Panc1 (cell line): Measurements from ENCODE around the gene LAMB1. TPM values are rescaled to one million over a fixed set of nuclear protein-coding genes. Genes with fewer than 3 reads are reported as not detected.
A peak's percentile ranks its signal among the peaks of the same experiment; 100 is the strongest.

Experiments
- ATAC-seq: fragments of 200-7000 bp; cut with Tn5 transposase; 2 replicates; pipeline ENCODE4 v1.9.1; 2020; ENCODE audit warnings: mild to moderate bottlenecking, moderate library complexity
- BruUV-seq: library from RNA; stranded (reverse); fragments of 400-500 nt; replicated peaks from 2 replicates; lab custom pipeline; 2021; lab: Mats Ljungman, UMichigan
- CTCF ChIA-PET: fragments of 300-600 bp; sonication (Branson Sonifier 250); formaldehyde crosslinking; loops from one replicate; lab custom pipeline; 2022; ENCODE audit warnings: antibody characterized with exemption; lab: Charles Lee
- POLR2A ChIA-PET: fragments of 300-600 bp; sonication (Branson Sonifier 250); formaldehyde crosslinking; loops from one replicate; lab custom pipeline; 2022; ENCODE audit warnings: antibody characterized with exemption; lab: Charles Lee
- DNase-seq: peaks from one replicate; pipeline ENCODE4 v3.0.0-alpha.2; 2010; ENCODE audit warnings: low read depth, low spot score
- H3K27ac ChIP-seq: 2 replicates; pipeline ENCODE4 v1.5.1; 2011; ENCODE audit warnings: mild to moderate bottlenecking, low read length, inconsistent platforms
- H3K27me3 ChIP-seq: fragments of 200-500 bp; sonication (Bioruptor generic); 2 replicates; pipeline ENCODE4 v1.6.0; 2014; ENCODE audit warnings: low read length, inconsistent platforms; ENCODE audit not compliant: control insufficient read depth, insufficient read depth
- H3K36me3 ChIP-seq: fragments of 200-500 bp; sonication (Bioruptor generic); 2 replicates; pipeline ENCODE4 v1.5.1; 2014; ENCODE audit warnings: inconsistent platforms, mild to moderate bottlenecking, low read length, moderate library complexity; ENCODE audit not compliant: control insufficient read depth, insufficient read depth
- H3K4me1 ChIP-seq: 2 replicates; pipeline ENCODE4 v1.5.1; 2011; ENCODE audit warnings: inconsistent platforms, mild to moderate bottlenecking, low read length, moderate library complexity; ENCODE audit not compliant: control insufficient read depth, insufficient read depth
- H3K4me3 ChIP-seq, 2 experiments: 2 replicates each; pipeline ENCODE4 v1.5.1; 2011 to 2012; ENCODE audit warnings: low read depth in 2 of 2, low read length in 2 of 2, mild to moderate bottlenecking in 2 of 2, inconsistent platforms in 1 of 2, moderate library complexity in 1 of 2
- H3K9me3 ChIP-seq: fragments of 200-500 bp; sonication (Bioruptor generic); 2 replicates; pipeline ENCODE4 v1.5.1; 2014; ENCODE audit warnings: low read depth, mild to moderate bottlenecking, inconsistent platforms, low read length, moderate library complexity; ENCODE audit not compliant: control insufficient read depth, insufficient read depth
- POLR2AphosphoS5 ChIP-seq: IDR thresholded peaks from 2 replicates; pipeline ENCODE4 v1.6.1; 2012; ENCODE audit warnings: mild to moderate bottlenecking, low read depth, low read length, moderate library complexity
- SIN3A ChIP-seq: IDR thresholded peaks from 2 replicates; pipeline ENCODE4 v1.6.1; 2012; ENCODE audit warnings: low read depth, mild to moderate bottlenecking, low read length, moderate library complexity, borderline replicate concordance; ENCODE audit not compliant: insufficient read depth
- TCF7L2 ChIP-seq: IDR thresholded peaks from 2 replicates; pipeline ENCODE4 v1.6.1; 2011; ENCODE audit warnings: mild to moderate bottlenecking, low read depth, low read length, inconsistent platforms
- in situ Hi-C: cut with HindIII; loops from 2 replicates; pipeline ENCODE4 v1.10.0; 2016; ENCODE audit warnings: low sequenced_read_pairs, low pct_unique_long_range_greater_than_20kb
- intact Hi-C: fragments of 100-400 bp; cut with micrococcal nuclease; formaldehyde crosslinking; loops from one replicate; pipeline ENCODE4 v1.10.0; 2022; ENCODE audit not compliant: unreplicated experiment
- total RNA-seq: library from RNA; stranded (reverse); gene quantifications from one replicate; pipeline ENCODE4 v1.2.1, GENCODE V29; 2021; ENCODE audit not compliant: unreplicated experiment
- TF ChIP-seq, protein P1 (sequence below), 2 experiments: IDR thresholded peaks; 2 replicates each; pipeline ENCODE4 v1.6.1; 2011 to 2012; ENCODE audit warnings: low read depth in 2 of 2, control low read depth in 1 of 2, low read length in 1 of 2, mild to moderate bottlenecking in 1 of 2, moderate library complexity in 1 of 2; ENCODE audit not compliant: insufficient read depth in 1 of 2
- TF ChIP-seq, protein P2 (sequence below): fragments of 450-650 bp; IDR thresholded peaks from 2 replicates; pipeline ENCODE4 v1.5.1; 2017; ENCODE audit warnings: mild to moderate bottlenecking

Gene LAMB1
- total RNA-seq, 1 experiment from 2014 or later: 204 TPM

DNA sequence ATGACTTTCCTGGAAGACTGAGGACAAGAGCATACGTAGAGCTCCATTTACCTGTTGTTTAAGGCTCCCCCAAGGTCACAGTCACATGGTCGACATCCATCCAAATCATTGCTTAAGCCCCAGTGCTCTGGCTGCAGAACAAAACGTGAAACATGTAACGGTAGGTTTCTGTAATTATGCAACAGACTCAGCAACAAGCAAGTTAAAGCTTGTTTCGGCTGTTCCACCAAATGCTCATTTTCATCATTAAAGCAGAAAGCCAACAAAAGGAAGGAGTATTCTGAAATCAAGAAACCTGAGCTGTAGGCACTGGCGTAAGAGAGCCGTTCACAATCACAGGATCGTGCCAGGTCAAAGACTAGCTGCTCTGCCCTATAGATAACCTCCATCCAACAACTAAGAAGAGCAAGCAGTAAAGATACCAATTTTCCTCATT is 30.0 kb downstream of the LAMB1 start:
- no peak for DNase-seq
- no peaks in the 10 kb centered on the region for H3K9me3 ChIP-seq
- in situ Hi-C loops (no loop called here), intact Hi-C loops (no loop called here)
- no TSS peak for BruUV-seq
- no peaks in the 10 kb centered on the region; the same call in 1 of the 2 replicates for H3K4me1 ChIP-seq
- ChIA-PET POLR2A (no interaction called here), CTCF (interaction anchor here (0.5 kb wide), 1 partner anchor 23 kb away, joined by 10 read pairs; no protein-coding TSS in a partner anchor)
- no peak for ATAC-seq
- TF ChIP-seq, protein P1, sequence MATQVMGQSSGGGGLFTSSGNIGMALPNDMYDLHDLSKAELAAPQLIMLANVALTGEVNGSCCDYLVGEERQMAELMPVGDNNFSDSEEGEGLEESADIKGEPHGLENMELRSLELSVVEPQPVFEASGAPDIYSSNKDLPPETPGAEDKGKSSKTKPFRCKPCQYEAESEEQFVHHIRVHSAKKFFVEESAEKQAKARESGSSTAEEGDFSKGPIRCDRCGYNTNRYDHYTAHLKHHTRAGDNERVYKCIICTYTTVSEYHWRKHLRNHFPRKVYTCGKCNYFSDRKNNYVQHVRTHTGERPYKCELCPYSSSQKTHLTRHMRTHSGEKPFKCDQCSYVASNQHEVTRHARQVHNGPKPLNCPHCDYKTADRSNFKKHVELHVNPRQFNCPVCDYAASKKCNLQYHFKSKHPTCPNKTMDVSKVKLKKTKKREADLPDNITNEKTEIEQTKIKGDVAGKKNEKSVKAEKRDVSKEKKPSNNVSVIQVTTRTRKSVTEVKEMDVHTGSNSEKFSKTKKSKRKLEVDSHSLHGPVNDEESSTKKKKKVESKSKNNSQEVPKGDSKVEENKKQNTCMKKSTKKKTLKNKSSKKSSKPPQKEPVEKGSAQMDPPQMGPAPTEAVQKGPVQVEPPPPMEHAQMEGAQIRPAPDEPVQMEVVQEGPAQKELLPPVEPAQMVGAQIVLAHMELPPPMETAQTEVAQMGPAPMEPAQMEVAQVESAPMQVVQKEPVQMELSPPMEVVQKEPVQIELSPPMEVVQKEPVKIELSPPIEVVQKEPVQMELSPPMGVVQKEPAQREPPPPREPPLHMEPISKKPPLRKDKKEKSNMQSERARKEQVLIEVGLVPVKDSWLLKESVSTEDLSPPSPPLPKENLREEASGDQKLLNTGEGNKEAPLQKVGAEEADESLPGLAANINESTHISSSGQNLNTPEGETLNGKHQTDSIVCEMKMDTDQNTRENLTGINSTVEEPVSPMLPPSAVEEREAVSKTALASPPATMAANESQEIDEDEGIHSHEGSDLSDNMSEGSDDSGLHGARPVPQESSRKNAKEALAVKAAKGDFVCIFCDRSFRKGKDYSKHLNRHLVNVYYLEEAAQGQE (IDR thresholded peaks at IDR 0.05; ENCODE audit: insufficient read depth in 1 of 2, low read depth in 2 of 2, low read length in 1 of 2): no peak
- TF ChIP-seq TCF7L2: no peak
- TF ChIP-seq POLR2AphosphoS5: no peak
- TF ChIP-seq SIN3A: no peak
- TF ChIP-seq, protein P2, sequence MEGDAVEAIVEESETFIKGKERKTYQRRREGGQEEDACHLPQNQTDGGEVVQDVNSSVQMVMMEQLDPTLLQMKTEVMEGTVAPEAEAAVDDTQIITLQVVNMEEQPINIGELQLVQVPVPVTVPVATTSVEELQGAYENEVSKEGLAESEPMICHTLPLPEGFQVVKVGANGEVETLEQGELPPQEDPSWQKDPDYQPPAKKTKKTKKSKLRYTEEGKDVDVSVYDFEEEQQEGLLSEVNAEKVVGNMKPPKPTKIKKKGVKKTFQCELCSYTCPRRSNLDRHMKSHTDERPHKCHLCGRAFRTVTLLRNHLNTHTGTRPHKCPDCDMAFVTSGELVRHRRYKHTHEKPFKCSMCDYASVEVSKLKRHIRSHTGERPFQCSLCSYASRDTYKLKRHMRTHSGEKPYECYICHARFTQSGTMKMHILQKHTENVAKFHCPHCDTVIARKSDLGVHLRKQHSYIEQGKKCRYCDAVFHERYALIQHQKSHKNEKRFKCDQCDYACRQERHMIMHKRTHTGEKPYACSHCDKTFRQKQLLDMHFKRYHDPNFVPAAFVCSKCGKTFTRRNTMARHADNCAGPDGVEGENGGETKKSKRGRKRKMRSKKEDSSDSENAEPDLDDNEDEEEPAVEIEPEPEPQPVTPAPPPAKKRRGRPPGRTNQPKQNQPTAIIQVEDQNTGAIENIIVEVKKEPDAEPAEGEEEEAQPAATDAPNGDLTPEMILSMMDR: no peak
- H3K36me3 ChIP-seq: peaks cover 31% of the 10 kb centered on the region
- H3K27ac ChIP-seq: no peak overlapping the region
- no peaks in the 10 kb centered on the region for H3K27me3 ChIP-seq
- no peak overlapping the region for H3K4me3 ChIP-seq

DNA sequence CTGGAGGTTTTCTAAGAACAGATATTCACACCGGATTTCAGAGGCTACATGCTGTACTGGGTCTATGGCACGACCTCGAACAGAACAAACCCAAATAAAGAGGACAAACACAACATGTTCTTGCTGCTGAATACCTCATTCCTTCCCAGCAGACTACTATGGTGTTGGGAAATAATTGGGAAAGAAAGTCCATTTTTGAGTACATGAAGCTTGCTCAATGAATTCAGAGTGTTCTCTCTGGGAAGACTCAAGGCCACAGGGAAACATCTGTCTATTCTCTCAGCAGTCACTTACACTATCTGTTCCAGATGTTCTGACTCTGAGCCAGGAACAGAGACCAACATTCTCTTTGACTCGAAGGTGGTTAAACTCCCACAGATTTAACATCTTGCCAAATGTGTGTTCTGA is 30.9 kb downstream of the LAMB1 start:
- DNase-seq (no peak), ATAC-seq (no peak)
- no peaks in the 10 kb centered on the region for H3K9me3 ChIP-seq
- peak overlapping the region; percentile 66 for H3K27ac ChIP-seq
- POLR2A ChIA-PET: no interaction called here
- no peaks in the 10 kb centered on the region for H3K27me3 ChIP-seq
- no peaks in the 10 kb centered on the region; the same call in 1 of the 2 replicates for H3K4me1 ChIP-seq
- H3K36me3 ChIP-seq: peaks cover 28% of the 10 kb centered on the region
- in situ Hi-C loops: no loop called here
- intact Hi-C loops: no loop called here
- no peak overlapping the region for H3K4me3 ChIP-seq
- TF ChIP-seq SIN3A (no peak), TCF7L2 (no peak), POLR2AphosphoS5 (no peak)
- TF ChIP-seq, protein P1 (IDR thresholded peaks at IDR 0.05; ENCODE audit: insufficient read depth in 1 of 2, low read depth in 2 of 2, low read length in 1 of 2): no peak
- TF ChIP-seq, protein P2: no peak
- CTCF ChIA-PET: no interaction called here
- no TSS peak for BruUV-seq
